HepG2 (cell line): ENCODE data around the gene DHX36. TPM values are rescaled to one million over a fixed set of nuclear protein-coding genes. Genes with fewer than 3 reads are reported as not detected.

Experiments
- ATAC-seq: fragments of 200-7000 bp; cut with Tn5 transposase; 3 replicates; pipeline ENCODE4 v1.9.1; 2020; ENCODE audit warnings: mild to moderate bottlenecking, moderate library complexity
- BruUV-seq: library from RNA; stranded (reverse); fragments of 400-500 nt; replicated peaks from 2 replicates; lab custom pipeline; 2021; lab: Mats Ljungman, UMichigan
- CTCF ChIA-PET: fragments of 300-600 bp; formaldehyde crosslinking; extraction: SDS; loops from one replicate; lab custom pipeline; 2021; ENCODE audit warnings: low total read pairs, inconsistent platforms, low intra/inter-chr PET ratio; lab: Yijun Ruan, JAX
- POLR2A ChIA-PET: fragments of 350-600 bp; sonication (Branson Sonifier 250); formaldehyde crosslinking; loops from one replicate; lab custom pipeline; 2020; ENCODE audit warnings: antibody characterized with exemption, inconsistent platforms; lab: Yijun Ruan, JAX
- DNase-seq: peaks from one replicate; pipeline ENCODE4 v3.0.0-alpha.2; 2015; ENCODE audit warnings: low spot score
- FAIRE-seq: peaks from 3 replicates; lab custom pipeline; 2011; peaks lifted over from hg19 to GRCh38; lab: Jason Lieb, UNC
- H2AFZ ChIP-seq: one replicate; pipeline ENCODE4 v1.6.1; 2011; ENCODE audit warnings: low read length, inconsistent platforms
- H3K27ac ChIP-seq: fragments of 300-600 bp; 3 replicates; pipeline ENCODE4 v1.8.0; 2011; ENCODE audit warnings: mixed run types, mild to moderate bottlenecking, mixed read lengths, low read length, inconsistent platforms; ENCODE audit not compliant: insufficient read depth; ENCODE audit errors: extremely low read length
- H3K27me3 ChIP-seq, 2 experiments: fragments of 200-600 bp in 1 of 2; 2 replicates in 1 of 2; 3 replicates in 1 of 2; pipeline versions ENCODE4 v1.6.0 to v1.8.0; 2011; ENCODE audit warnings: low read length in 2 of 2, mild to moderate bottlenecking in 2 of 2, moderate library complexity in 2 of 2, inconsistent platforms in 1 of 2; ENCODE audit not compliant: insufficient read depth in 2 of 2, control insufficient read depth in 1 of 2
- H3K36me3 ChIP-seq, 2 experiments: fragments of 200-600 bp in 1 of 2; replicated peaks in 1 of 2; 2 replicates in 1 of 2; 3 replicates in 1 of 2; pipeline versions ENCODE4 v1.5.1 to v1.8.0; 2011; ENCODE audit warnings: low read length in 2 of 2, inconsistent platforms in 1 of 2; ENCODE audit not compliant: insufficient read depth in 2 of 2, control insufficient read depth in 1 of 2
- H3K4me1 ChIP-seq: 2 replicates; pipeline ENCODE4 v1.5.1; 2012; ENCODE audit warnings: low read length, inconsistent platforms; ENCODE audit not compliant: insufficient read depth
- H3K4me2 ChIP-seq: 2 replicates; pipeline ENCODE4 v1.6.0; 2011; ENCODE audit warnings: low read depth, low read length, inconsistent platforms
- H3K4me3 ChIP-seq, 3 experiments: fragments of 200-600 bp in 1 of 3; sonication (generic), shearing (Covaris generic) in 1 of 3; replicated peaks in 1 of 3; 2 replicates each; pipeline ENCODE4 v1.5.1; 2011 to 2016; ENCODE audit warnings: low read length in 3 of 3, inconsistent platforms in 2 of 3, low read depth in 2 of 3, mild to moderate bottlenecking in 2 of 3, control low read depth in 1 of 3, mixed read lengths in 1 of 3; ENCODE audit not compliant: insufficient read depth in 1 of 3
- H3K79me2 ChIP-seq: one replicate; pipeline ENCODE4 v1.6.1; 2011; ENCODE audit warnings: low read length, inconsistent platforms; ENCODE audit not compliant: insufficient read depth
- H3K9ac ChIP-seq: 2 replicates; pipeline ENCODE4 v1.6.0; 2011; ENCODE audit warnings: mild to moderate bottlenecking, low read depth, low read length, inconsistent platforms; ENCODE audit not compliant: insufficient read depth
- H3K9me3 ChIP-seq: 2 replicates; pipeline ENCODE4 v1.5.1; 2012; ENCODE audit warnings: mild to moderate bottlenecking, low read length
- H4K20me1 ChIP-seq: 2 replicates; pipeline ENCODE4 v1.6.0; 2011; ENCODE audit warnings: inconsistent platforms, mild to moderate bottlenecking, low read length, moderate library complexity; ENCODE audit not compliant: insufficient read depth
- CHD4 ChIP-seq: fragments of 200-600 bp; sonication (generic); IDR thresholded peaks from 2 replicates; pipeline ENCODE4 v1.7.0; 2017; ENCODE audit warnings: mild to moderate bottlenecking, low read length, borderline replicate concordance
- FLYWCH1 ChIP-seq: sonication (generic); formaldehyde crosslinking; IDR thresholded peaks from 2 replicates; pipeline ENCODE4 v1.8.1; 2023; ENCODE audit warnings: mild to moderate bottlenecking, missing genetic modification reagents
- IKZF1 ChIP-seq: fragments of 450-650 bp; IDR thresholded peaks from 2 replicates; pipeline ENCODE4 v1.7.1; 2016
- KAT2B ChIP-seq: fragments of 150-350 bp; IDR thresholded peaks from 2 replicates; pipeline ENCODE4 v1.6.1; 2014; ENCODE audit warnings: low read depth, low read length, borderline replicate concordance
- NONO ChIP-seq, 2 experiments: fragments of 450-650 bp in 1 of 2; sonication (generic) in 1 of 2; formaldehyde crosslinking in 1 of 2; IDR thresholded peaks in 1 of 2; conservative IDR thresholded peaks in 1 of 2; 2 replicates each; pipeline versions ENCODE4 v1.6.1 to v1.8.0; 2017 to 2022; ENCODE audit warnings: mild to moderate bottlenecking in 1 of 2, missing genetic modification reagents in 1 of 2, moderate library complexity in 1 of 2
- PBX2 ChIP-seq: IDR thresholded peaks from 2 replicates; pipeline ENCODE4 v1.6.1; 2016; ENCODE audit warnings: control low read depth
- PRPF4 ChIP-seq: fragments of 200-400 bp; formaldehyde crosslinking; IDR thresholded peaks from 2 replicates; pipeline ENCODE4 v1.6.1; 2016; ENCODE audit warnings: low read length, low read depth; ENCODE audit not compliant: poor library complexity, severe bottlenecking
- SCMH1 ChIP-seq: sonication (generic); formaldehyde crosslinking; IDR thresholded peaks from 2 replicates; pipeline ENCODE4 v1.9.0; 2021; ENCODE audit warnings: missing genetic modification reagents, mild to moderate bottlenecking, borderline replicate concordance
- SIX4 ChIP-seq: sonication (generic); formaldehyde crosslinking; IDR thresholded peaks from 2 replicates; pipeline ENCODE4 v1.4.0; 2020; ENCODE audit warnings: missing genetic modification reagents
- ZFYVE20 ChIP-seq: sonication (generic); formaldehyde crosslinking; IDR thresholded peaks from 2 replicates; pipeline ENCODE4 v1.8.0; 2023; ENCODE audit warnings: low read depth, mild to moderate bottlenecking, moderate library complexity, missing genetic modification reagents, borderline replicate concordance
- ZNF333 ChIP-seq: sonication (generic); formaldehyde crosslinking; IDR thresholded peaks from 2 replicates; pipeline ENCODE4 v1.4.0; 2020; ENCODE audit warnings: mild to moderate bottlenecking, missing genetic modification reagents, borderline replicate concordance
- ZNF782 ChIP-seq: sonication (generic); formaldehyde crosslinking; IDR thresholded peaks from 2 replicates; pipeline ENCODE4 v1.4.0; 2020; ENCODE audit warnings: missing genetic modification reagents, mild to moderate bottlenecking, borderline replicate concordance
- in situ Hi-C: cut with HindIII; loops from 2 replicates; pipeline ENCODE4 v1.10.0; 2017; ENCODE audit warnings: low pct_unique_long_range_greater_than_20kb; ENCODE audit not compliant: extremely low pct_ligation_motif_present
- intact Hi-C: fragments of 100-400 bp; cut with micrococcal nuclease; formaldehyde crosslinking; loops from one replicate; pipeline ENCODE4 v1.10.0; 2022; ENCODE audit not compliant: unreplicated experiment
- polyA plus RNA-seq, 8 experiments: library from polyadenylated mRNA; depleted of rRNA in 3 of 8; stranded (reverse) in 7 of 8; unstranded in 1 of 8; fragments of >200 nt; fragmentation: Illumina TruSeq in 4 of 8; extraction: Trizol in 4 of 8; gene quantifications; 2 replicates each; pipeline versions ENCODE4 v1.2.1 to v1.2.3, GENCODE V29; 2011 to 2016; ENCODE audit warnings: low read depth in 4 of 8, missing spikeins in 1 of 8, mixed read lengths in 1 of 8; ENCODE audit not compliant: insufficient read depth in 1 of 8
- total RNA-seq, 5 experiments: library from RNA; depleted of rRNA; stranded (reverse); fragments of >200 nt; fragmentation: Illumina TruSeq; extraction: Trizol; gene quantifications; 2 replicates each; pipeline ENCODE4 v1.2.3, GENCODE V29; 2016; ENCODE audit warnings: low read depth in 1 of 5
- TF ChIP-seq, protein P1 (sequence below): sonication (generic); formaldehyde crosslinking; IDR thresholded peaks from 2 replicates; pipeline ENCODE4 v1.4.0; 2020; ENCODE audit warnings: missing genetic modification reagents
- TF ChIP-seq, protein P2 (sequence below): sonication (generic); formaldehyde crosslinking; IDR thresholded peaks from 2 replicates; pipeline ENCODE4 v1.8.0; 2022; ENCODE audit warnings: mild to moderate bottlenecking, missing genetic modification reagents, borderline replicate concordance

DHX36 gene
- total and polyA plus RNA-seq, 2 of the 13 experiments (the other 11 are each of a cell fraction or from before 2014, with no cell fraction given): 30.3 to 44.2 TPM

DNA sequence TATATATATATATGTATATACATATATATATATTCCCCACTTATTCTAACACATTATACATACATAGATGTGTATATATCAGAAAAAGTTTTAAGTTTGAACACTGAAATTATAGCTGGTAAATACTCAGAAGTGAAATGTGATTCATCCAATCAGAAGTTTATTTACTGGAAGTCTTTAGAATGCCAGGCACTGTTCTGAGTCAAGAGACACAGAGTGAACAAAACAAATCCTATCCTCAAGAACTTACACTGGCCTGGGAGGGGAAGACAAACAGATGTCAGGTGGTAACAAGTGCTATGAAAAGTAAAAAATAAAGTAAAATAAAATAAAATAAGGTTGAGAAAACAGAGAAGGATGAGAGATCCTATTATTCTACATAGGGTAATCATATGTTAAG, 13.4 kb downstream of the DHX36 start:
- H3K4me2 ChIP-seq: no peak overlapping the region
- H3K4me1 ChIP-seq: no peaks in the 10 kb centered on the region
- H4K20me1 ChIP-seq: no peaks in the 10 kb centered on the region
- peaks cover 1 to 40% of the 10 kb centered on the region in 2 experiments for H3K36me3 ChIP-seq
- in situ Hi-C loops (no loop called here), intact Hi-C loops (no loop called here)
- ATAC-seq (no peak), DNase-seq (no peak), FAIRE-seq (no peak)
- no peak overlapping the region for H3K9ac ChIP-seq
- BruUV-seq: no TSS peak
- CTCF ChIA-PET: no interaction called here
- H3K4me3 ChIP-seq: no peak overlapping the region
- TF ChIP-seq SIX4 (CRISPR knock-in tag) (no peak), PRPF4 (no peak)
- POLR2A ChIA-PET: no interaction called here
- H3K79me2 ChIP-seq: no peaks in the 10 kb centered on the region
- no peak overlapping the region for H2AFZ ChIP-seq
- H3K9me3 ChIP-seq: no peaks in the 10 kb centered on the region
- no peaks in the 10 kb centered on the region for H3K27me3 ChIP-seq
- no peak overlapping the region for H3K27ac ChIP-seq

DNA sequence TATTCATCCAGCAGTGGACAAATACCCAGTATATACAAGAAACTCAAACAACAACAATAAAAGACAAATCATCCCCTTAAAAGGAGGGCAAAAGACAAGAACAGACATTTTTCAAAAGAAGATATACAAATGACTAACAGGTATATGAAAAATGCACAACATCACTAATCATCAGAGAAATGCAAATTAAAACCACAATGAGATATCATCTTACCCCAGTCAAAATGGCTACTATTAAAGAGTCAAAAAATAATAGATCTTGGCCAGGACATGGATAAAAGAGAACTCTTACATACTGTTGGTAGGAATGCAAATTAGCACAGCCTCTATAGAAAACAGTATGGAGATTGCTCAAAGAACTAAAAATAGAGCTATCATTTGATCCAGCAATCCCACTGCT, 16.9 kb downstream of the DHX36 start:
- Histone ChIP-seq H3K9me3 (no peaks in the 10 kb centered on the region), H3K36me3 (peaks cover 7 to 53% of the 10 kb centered on the region in 2 experiments), H3K4me3 (no peak overlapping the region), H2AFZ (no peak overlapping the region), H3K4me1 (no peaks in the 10 kb centered on the region), H3K79me2 (no peaks in the 10 kb centered on the region)
- POLR2A ChIA-PET: no interaction called here
- DNase-seq (no peak), FAIRE-seq (no peak)
- in situ Hi-C loops: no loop called here
- TF ChIP-seq NONO (IDR thresholded peaks at IDR 0.05) (no peak), NONO (CRISPR knock-in tag; conservative IDR thresholded peaks at IDR 0.05) (no peak), KAT2B (no peak), PBX2 (CRISPR knock-in tag) (no peak), FLYWCH1 (CRISPR knock-in tag) (no peak), ZNF333 (CRISPR knock-in tag) (no peak), IKZF1 (no peak), SCMH1 (CRISPR knock-in tag) (no peak), CHD4 (no peak), ZNF782 (CRISPR knock-in tag) (no peak), ZFYVE20 (CRISPR knock-in tag) (no peak)
- TF ChIP-seq, protein P1, sequence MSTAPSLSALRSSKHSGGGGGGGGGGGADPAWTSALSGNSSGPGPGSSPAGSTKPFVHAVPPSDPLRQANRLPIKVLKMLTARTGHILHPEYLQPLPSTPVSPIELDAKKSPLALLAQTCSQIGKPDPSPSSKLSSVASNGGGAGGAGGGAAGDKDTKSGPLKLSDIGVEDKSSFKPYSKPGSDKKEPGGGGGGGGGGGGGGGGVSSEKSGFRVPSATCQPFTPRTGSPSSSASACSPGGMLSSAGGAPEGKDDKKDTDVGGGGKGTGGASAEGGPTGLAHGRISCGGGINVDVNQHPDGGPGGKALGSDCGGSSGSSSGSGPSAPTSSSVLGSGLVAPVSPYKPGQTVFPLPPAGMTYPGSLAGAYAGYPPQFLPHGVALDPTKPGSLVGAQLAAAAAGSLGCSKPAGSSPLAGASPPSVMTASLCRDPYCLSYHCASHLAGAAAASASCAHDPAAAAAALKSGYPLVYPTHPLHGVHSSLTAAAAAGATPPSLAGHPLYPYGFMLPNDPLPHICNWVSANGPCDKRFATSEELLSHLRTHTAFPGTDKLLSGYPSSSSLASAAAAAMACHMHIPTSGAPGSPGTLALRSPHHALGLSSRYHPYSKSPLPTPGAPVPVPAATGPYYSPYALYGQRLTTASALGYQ (CRISPR knock-in tag): no peak
- TF ChIP-seq, protein P2, sequence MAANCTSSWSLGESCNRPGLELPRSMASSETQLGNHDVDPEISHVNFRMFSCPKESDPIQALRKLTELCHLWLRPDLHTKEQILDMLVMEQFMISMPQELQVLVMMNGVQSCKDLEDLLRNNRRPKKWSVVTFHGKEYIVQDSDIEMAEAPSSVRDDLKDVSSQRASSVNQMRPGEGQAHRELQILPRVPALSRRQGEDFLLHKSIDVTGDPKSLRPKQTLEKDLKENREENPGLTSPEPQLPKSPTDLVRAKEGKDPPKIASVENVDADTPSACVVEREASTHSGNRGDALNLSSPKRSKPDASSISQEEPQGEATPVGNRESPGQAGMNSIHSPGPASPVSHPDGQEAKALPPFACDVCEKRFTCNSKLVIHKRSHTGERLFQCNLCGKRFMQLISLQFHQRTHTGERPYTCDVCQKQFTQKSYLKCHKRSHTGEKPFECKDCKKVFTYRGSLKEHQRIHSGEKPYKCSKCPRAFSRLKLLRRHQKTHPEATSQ (CRISPR knock-in tag): no peak
- TF ChIP-seq, all 625 proteins: peak for 0
- Histone ChIP-seq H4K20me1 (no peaks in the 10 kb centered on the region), H3K9ac (no peak overlapping the region), H3K4me2 (no peak overlapping the region), H3K27me3 (no peaks in the 10 kb centered on the region), H3K27ac (no peak overlapping the region)
- BruUV-seq: no TSS peak
- CTCF ChIA-PET: no interaction called here
- intact Hi-C loops: no loop called here
- no peak for ATAC-seq
